Spleen (tissue), 11 donors: ENCODE data around the gene ZDHHC11B. TPM values are rescaled to one million over a fixed set of nuclear protein-coding genes. Genes with fewer than 3 reads are reported as not detected.

Experiments used
- DNase-seq: peaks from one replicate; pipeline ENCODE4 v3.0.0-alpha.2; 2020
- H3K27ac ChIP-seq, 8 donors: fragments of 200-600 bp; sonication (generic) in 7 of 8; 1 replicate in 4 of 8; 2 replicates in 4 of 8; pipeline versions ENCODE4 v1.5.0 to v1.8.0; 2016 to 2021; ENCODE audit warnings: inconsistent platforms in 4 of 8, mild to moderate bottlenecking in 4 of 8, moderate library complexity in 1 of 8
- H3K27me3 ChIP-seq, 7 donors: fragments of 200-600 bp; sonication (generic) in 6 of 7; replicated peaks in 1 of 7; 1 replicate in 4 of 7; 2 replicates in 3 of 7; pipeline versions ENCODE4 v1.5.0 to v1.8.0; 2016 to 2021; ENCODE audit warnings: inconsistent platforms in 3 of 7, mild to moderate bottlenecking in 1 of 7
- H3K36me3 ChIP-seq, 6 donors: fragments of 200-600 bp; sonication (generic) in 5 of 6; 1 replicate in 4 of 6; 2 replicates in 2 of 6; pipeline versions ENCODE4 v1.5.0 to v1.8.0; 2016 to 2021; ENCODE audit warnings: inconsistent platforms in 2 of 6
- H3K4me1 ChIP-seq, 6 donors: fragments of 200-600 bp; sonication (generic) in 5 of 6; 1 replicate in 3 of 6; 2 replicates in 3 of 6; pipeline versions ENCODE4 v1.5.0 to v1.8.0; 2016 to 2021; ENCODE audit warnings: inconsistent platforms in 3 of 6
- H3K4me3 ChIP-seq, 8 donors: fragments of 200-600 bp; sonication (generic) in 7 of 8; 1 replicate in 4 of 8; 2 replicates in 4 of 8; pipeline versions ENCODE4 v1.5.0 to v1.8.0; 2016 to 2021; ENCODE audit warnings: inconsistent platforms in 4 of 8, mild to moderate bottlenecking in 4 of 8, moderate library complexity in 2 of 8
- H3K9me3 ChIP-seq, 8 donors: fragments of 200-600 bp; sonication (generic) in 7 of 8; 1 replicate in 4 of 8; 2 replicates in 4 of 8; pipeline versions ENCODE4 v1.5.0 to v1.8.0; 2016 to 2021; ENCODE audit warnings: inconsistent platforms in 4 of 8
- POLR2A ChIP-seq, 3 donors: fragments of 450-650 bp; IDR thresholded peaks; one replicate each; pipeline ENCODE4 v1.5.1; 2017; ENCODE audit warnings: antibody characterized with exemption in 3 of 3, mild to moderate bottlenecking in 1 of 3
- POLR2AphosphoS5 ChIP-seq, 3 donors: sonication (generic); formaldehyde crosslinking; IDR thresholded peaks; one replicate each; pipeline ENCODE4 v1.5.1; 2017; ENCODE audit warnings: antibody characterized with exemption in 3 of 3
- WGBS, 5 donors: extraction: QIAGEN DNeasy Blood & Tissue Kit in 3 of 5; methylation state at CpG; one replicate each; pipeline versions ENCODE4 v1.1.5 to v1.1.7; 2013 to 2018; 5-methylcytosine and 5-hydroxymethylcytosine counted together
- intact Hi-C: fragments of 100-400 bp; cut with DNase I; formaldehyde crosslinking; loops from one replicate; pipeline ENCODE4 v1.15.0; 2023; ENCODE audit warnings: low total_unique reads
- polyA plus RNA-seq, 3 donors: library from polyadenylated mRNA; stranded (reverse); fragments of 200-250 nt; gene quantifications; one replicate each; pipeline ENCODE4 v1.2.1, GENCODE V29; 2013
- total RNA-seq, 7 donors: library from RNA; depleted of rRNA in 3 of 7; stranded (reverse); fragments of >200 nt in 3 of 7; fragmentation: NEBNext Ultra II Directional in 4 of 7; extraction: Animal tissue kit (Norgen Biotek cat#: 25700) in 4 of 7; gene quantifications; one replicate each; pipeline versions ENCODE4 v1.1.0 to v1.2.1, GENCODE V29; 2016 to 2021
- TF ChIP-seq, protein P1 (sequence below), 11 experiments: fragments of 200-600 bp in 7 of 11; fragments of 450-650 bp in 4 of 11; sonication (generic) in 4 of 11; IDR thresholded peaks in 8 of 11; conservative IDR thresholded peaks in 3 of 11; 1 replicate in 7 of 11; 2 replicates in 4 of 11; pipeline versions ENCODE4 v1.4.0 to v1.8.0; 2016 to 2021; ENCODE audit warnings: antibody characterized with exemption in 11 of 11, inconsistent platforms in 4 of 11, mild to moderate bottlenecking in 1 of 11
- donor health status: healthy with polysubstance abuse.
- donor health status: DM: no; HTN: no; CAD: no; lungs with moderate emphysema.
- donor health status: DM: no; HTN: no; CAD: no.
- donor health status: Bipolar disorder and iron deficiency.
- donor health status: healthy.
- donor health status: DM: no; HTN: no; CAD: no.
- donor health status: DM: yes; HTN: yes; CAD: no.

Gene ZDHHC11B
- total and polyA plus RNA-seq, 10 donors: 0.97 to 74.3 (median 4.7) TPM

DNA sequence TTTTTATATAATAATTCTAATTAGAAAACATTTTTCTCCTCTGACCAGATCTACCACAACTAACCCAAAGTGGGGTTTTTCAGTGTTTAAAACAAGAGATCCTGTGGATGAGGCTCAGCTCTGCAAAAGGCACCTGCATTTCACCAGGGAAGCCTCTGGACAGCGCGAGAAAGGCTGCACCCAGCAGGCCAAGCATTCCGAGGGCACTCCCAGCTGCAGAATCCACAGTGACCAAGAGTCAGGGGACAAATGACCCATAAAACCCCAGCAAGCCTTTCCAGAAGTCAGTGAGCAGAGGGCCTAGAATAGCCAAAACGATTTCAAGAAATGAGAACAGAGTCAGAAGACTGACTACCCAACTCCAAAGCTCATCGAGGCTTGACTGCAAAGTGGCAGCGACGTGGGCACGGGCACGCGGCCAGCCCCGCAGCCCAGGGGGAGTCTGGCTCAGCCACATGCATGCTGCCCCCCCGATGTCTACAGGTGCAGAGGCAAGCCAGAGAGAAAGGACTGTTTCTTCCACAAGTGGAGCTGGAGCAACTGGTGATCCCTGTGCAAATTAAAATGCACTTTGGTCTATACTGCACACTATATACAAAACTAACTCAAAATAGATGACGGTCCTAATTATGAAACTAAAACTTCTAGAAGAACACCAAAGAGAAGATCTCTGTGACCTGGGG lies 117.6 kb downstream of the ZDHHC11B start:
- Histone ChIP-seq H3K27me3 (peaks cover 0 to 25% (median 2%) of the 10 kb centered on the region in 7 donors), H3K4me3 (no peak overlapping the region), H3K27ac (no peak overlapping the region), H3K36me3 (peaks cover 0 to 61% (median 23%) of the 10 kb centered on the region in 6 donors), H3K9me3 (no peaks in the 10 kb centered on the region), H3K4me1 (peaks cover 0 to 14% (median 10%) of the 10 kb centered on the region in 6 donors)
- peak; percentile 36 for DNase-seq
- no peak for TF ChIP-seq POLR2A (IDR thresholded peaks at IDR 0.05)
- TF ChIP-seq POLR2AphosphoS5 (IDR thresholded peaks at IDR 0.05): no peak
- TF ChIP-seq, protein P1, sequence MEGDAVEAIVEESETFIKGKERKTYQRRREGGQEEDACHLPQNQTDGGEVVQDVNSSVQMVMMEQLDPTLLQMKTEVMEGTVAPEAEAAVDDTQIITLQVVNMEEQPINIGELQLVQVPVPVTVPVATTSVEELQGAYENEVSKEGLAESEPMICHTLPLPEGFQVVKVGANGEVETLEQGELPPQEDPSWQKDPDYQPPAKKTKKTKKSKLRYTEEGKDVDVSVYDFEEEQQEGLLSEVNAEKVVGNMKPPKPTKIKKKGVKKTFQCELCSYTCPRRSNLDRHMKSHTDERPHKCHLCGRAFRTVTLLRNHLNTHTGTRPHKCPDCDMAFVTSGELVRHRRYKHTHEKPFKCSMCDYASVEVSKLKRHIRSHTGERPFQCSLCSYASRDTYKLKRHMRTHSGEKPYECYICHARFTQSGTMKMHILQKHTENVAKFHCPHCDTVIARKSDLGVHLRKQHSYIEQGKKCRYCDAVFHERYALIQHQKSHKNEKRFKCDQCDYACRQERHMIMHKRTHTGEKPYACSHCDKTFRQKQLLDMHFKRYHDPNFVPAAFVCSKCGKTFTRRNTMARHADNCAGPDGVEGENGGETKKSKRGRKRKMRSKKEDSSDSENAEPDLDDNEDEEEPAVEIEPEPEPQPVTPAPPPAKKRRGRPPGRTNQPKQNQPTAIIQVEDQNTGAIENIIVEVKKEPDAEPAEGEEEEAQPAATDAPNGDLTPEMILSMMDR (IDR thresholded peaks at IDR 0.05 in 8 of 11, conservative IDR thresholded peaks at IDR 0.05 in 3 of 11): no peak
- intact Hi-C loops: no loop called here
- WGBS, 5 donors: 95 to 97% (median 96%) methylated on average over 13 of the region's 13 CpGs

DNA sequence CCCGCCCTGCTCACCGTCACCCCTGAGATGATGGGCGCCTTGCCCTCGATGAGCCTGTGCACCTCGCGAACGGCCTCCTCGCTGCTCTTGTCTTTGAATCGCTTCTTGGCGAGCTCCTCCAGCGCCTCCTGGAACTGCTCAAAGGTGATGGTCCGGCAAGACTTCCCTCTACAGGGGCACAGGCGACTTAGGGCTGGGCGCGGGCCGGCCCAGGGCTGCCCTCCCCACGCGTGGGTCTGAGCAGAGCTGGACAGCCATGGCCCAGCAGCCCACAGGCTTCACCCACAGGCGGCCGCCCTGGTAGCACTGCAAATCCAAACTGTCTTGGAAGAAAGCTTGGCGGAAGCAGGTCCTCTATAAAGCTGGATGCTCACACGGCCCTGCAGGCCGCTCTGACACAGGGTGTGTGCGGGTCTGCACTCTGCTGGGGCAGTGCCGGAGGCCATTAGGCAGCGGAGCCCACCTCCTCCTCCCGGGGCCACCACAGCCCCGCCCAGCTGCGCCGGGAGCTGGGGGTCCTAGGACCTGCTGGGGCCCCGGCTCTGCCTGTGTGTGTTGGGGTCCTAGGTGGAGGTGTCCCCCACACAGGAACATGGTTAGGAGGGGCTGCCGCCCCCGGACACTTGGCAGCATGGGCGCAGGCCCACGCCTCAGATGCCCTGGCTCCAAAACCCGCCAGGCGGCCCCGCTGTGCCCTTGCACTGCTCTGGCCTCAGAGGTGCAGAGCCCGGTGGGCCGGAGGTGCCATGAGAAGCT lies 118.4 kb downstream of the ZDHHC11B start:
- no peak overlapping the region for H3K27ac ChIP-seq
- TF ChIP-seq POLR2AphosphoS5 (IDR thresholded peaks at IDR 0.05): peak in 1 of 3 donors; percentile 3
- TF ChIP-seq, protein P1 (IDR thresholded peaks at IDR 0.05 in 8 of 11, conservative IDR thresholded peaks at IDR 0.05 in 3 of 11): no peak
- intact Hi-C loops: no loop called here
- WGBS, 5 donors: 95 to 98% (median 96%) methylated on average over 28 to 40 of the region's 40 CpGs
- H3K27me3 ChIP-seq: peaks cover 0 to 17% (median 0%) of the 10 kb centered on the region in 7 donors
- no peak overlapping the region for H3K4me3 ChIP-seq
- peak; percentile 74 for DNase-seq
- H3K4me1 ChIP-seq: peaks cover 0 to 6% (median 2%) of the 10 kb centered on the region in 6 donors
- H3K36me3 ChIP-seq: peaks cover 0 to 69% (median 23%) of the 10 kb centered on the region in 6 donors
- no peaks in the 10 kb centered on the region for H3K9me3 ChIP-seq

DNA sequence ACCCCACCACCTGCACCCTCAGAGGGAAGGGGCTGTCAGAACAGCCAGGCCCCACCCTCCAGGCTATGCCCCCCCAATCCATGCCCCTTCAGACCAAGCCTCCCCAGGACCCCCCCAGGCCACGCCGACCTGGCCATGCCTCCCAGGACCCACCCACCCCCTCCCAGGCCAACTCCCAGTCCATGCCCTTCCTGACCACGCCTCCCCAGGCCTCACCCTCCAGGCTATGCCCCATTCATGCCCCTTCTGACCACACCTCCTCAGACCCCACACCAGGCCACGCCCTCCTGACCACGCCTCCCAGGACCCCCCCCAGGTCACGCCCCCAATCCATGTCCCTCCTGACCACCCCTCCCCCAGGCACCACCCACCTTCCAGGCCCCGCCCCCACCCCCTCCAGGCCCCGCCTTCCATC lies 119.0 kb downstream of the ZDHHC11B start:
- no peak for TF ChIP-seq POLR2A (IDR thresholded peaks at IDR 0.05)
- TF ChIP-seq, protein P1 (IDR thresholded peaks at IDR 0.05 in 8 of 11, conservative IDR thresholded peaks at IDR 0.05 in 3 of 11): no peak
- TF ChIP-seq POLR2AphosphoS5 (IDR thresholded peaks at IDR 0.05): no peak
- no peak for DNase-seq
- H3K9me3 ChIP-seq: no peaks in the 10 kb centered on the region
- H3K36me3 ChIP-seq: peaks cover 0 to 73% (median 26%) of the 10 kb centered on the region in 6 donors
- WGBS, 5 donors: 91 to 95% (median 93%) methylated on average over 4 to 8 of the region's 8 CpGs
- H3K4me1 ChIP-seq: peaks cover 0 to 4% (median 0%) of the 10 kb centered on the region in 6 donors
- H3K27ac ChIP-seq: no peak overlapping the region
- intact Hi-C loops: no loop called here
- peaks cover 0 to 11% (median 0%) of the 10 kb centered on the region in 7 donors for H3K27me3 ChIP-seq
- H3K4me3 ChIP-seq: no peak overlapping the region

DNA sequence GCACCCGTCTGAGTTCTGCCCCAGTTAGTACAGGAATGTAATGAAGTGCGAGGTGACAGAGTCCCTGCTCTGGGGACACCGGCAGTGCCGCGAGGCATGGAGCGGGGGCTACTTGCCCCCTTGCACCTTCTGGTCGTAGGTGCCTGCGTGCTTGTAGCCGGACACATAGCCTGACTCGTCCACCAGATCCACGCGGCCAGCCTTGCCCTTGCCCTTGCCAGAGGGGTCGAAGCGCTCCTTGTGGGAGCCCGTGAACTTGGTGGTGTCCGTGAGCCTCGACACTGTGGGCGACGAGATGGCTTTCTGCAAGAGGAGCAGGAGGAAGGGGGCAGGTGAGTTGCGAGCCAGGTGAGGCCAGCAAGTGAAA lies 119.6 kb downstream of the ZDHHC11B start:
- TF ChIP-seq POLR2AphosphoS5 (IDR thresholded peaks at IDR 0.05): no peak
- TF ChIP-seq, protein P1 (IDR thresholded peaks at IDR 0.05 in 8 of 11, conservative IDR thresholded peaks at IDR 0.05 in 3 of 11): no peak
- peaks cover 0 to 79% (median 30%) of the 10 kb centered on the region in 6 donors for H3K36me3 ChIP-seq

More for the DNA sequence above, 119.6 kb downstream of the ZDHHC11B start:
- Histone ChIP-seq H3K27ac (no peak overlapping the region), H3K4me1 (peaks cover 0 to 4% (median 0%) of the 10 kb centered on the region in 6 donors), H3K4me3 (no peak overlapping the region), H3K9me3 (no peaks in the 10 kb centered on the region), H3K27me3 (peaks cover 0 to 6% (median 0%) of the 10 kb centered on the region in 7 donors)
- WGBS, 5 donors: 90 to 97% (median 95%) methylated on average over 12 to 20 of the region's 20 CpGs
- peak; percentile 69 for DNase-seq
- intact Hi-C loops: no loop called here
